Stomach (tissue), 9 donors: ENCODE results near the gene RELA. TPM values are rescaled to one million over a fixed set of nuclear protein-coding genes. Genes with fewer than 3 reads are reported as not detected.

Experiments used
- DNase-seq, 2 donors: peaks; one replicate each; pipeline versions ENCODE4 v3.0.0 to v3.0.0-alpha.2; 2013 to 2019
- H3K27ac ChIP-seq, 5 donors: fragments of 200-600 bp in 4 of 5; sonication (generic) in 4 of 5; one replicate each; pipeline ENCODE4 v1.5.1; 2013 to 2019; ENCODE audit warnings: mild to moderate bottlenecking in 1 of 5, moderate library complexity in 1 of 5
- H3K27me3 ChIP-seq, 3 donors: fragments of 200-600 bp; sonication (generic); one replicate each; pipeline ENCODE4 v1.5.1; 2017 to 2019; ENCODE audit warnings: mixed run types in 1 of 3
- H3K36me3 ChIP-seq, 4 donors: fragments of 200-600 bp; sonication (generic); 1 replicate in 3 of 4; 2 replicates in 1 of 4; pipeline ENCODE4 v1.5.1; 2016 to 2019
- H3K4me1 ChIP-seq, 4 donors: fragments of 200-600 bp; sonication (generic); one replicate each; pipeline ENCODE4 v1.5.1; 2016 to 2019
- H3K4me3 ChIP-seq, 4 donors: fragments of 200-600 bp; sonication (generic) in 3 of 4; one replicate each; pipeline ENCODE4 v1.5.1; 2016 to 2019; ENCODE audit warnings: mild to moderate bottlenecking in 1 of 4
- H3K9me3 ChIP-seq, 4 donors: fragments of 200-600 bp; sonication (generic); one replicate each; pipeline ENCODE4 v1.5.1; 2016 to 2019
- EP300 ChIP-seq: sonication (generic); formaldehyde crosslinking; IDR thresholded peaks from one replicate; pipeline ENCODE4 v1.6.1; 2017; ENCODE audit warnings: antibody characterized with exemption
- POLR2A ChIP-seq, 4 donors: fragments of 450-650 bp; IDR thresholded peaks; one replicate each; pipeline ENCODE4 v1.6.1; 2016; ENCODE audit warnings: antibody characterized with exemption in 4 of 4, control low read depth in 2 of 4, mild to moderate bottlenecking in 1 of 4, moderate library complexity in 1 of 4
- POLR2AphosphoS5 ChIP-seq, 3 donors: sonication (generic); formaldehyde crosslinking; IDR thresholded peaks; one replicate each; pipeline ENCODE4 v1.6.1; 2016; ENCODE audit warnings: antibody characterized with exemption in 3 of 3
- WGBS, 5 donors: extraction: QIAGEN DNeasy Blood & Tissue Kit in 3 of 5; methylation state at CpG; one replicate each; pipeline versions ENCODE4 v1.1.5 to v1.1.7; 2013 to 2018; 5-methylcytosine and 5-hydroxymethylcytosine counted together
- intact Hi-C: fragments of 100-400 bp; cut with DNase I; formaldehyde crosslinking; loops from one replicate; pipeline ENCODE4 v1.15.1; 2023; ENCODE audit warnings: low total_unique reads
- polyA plus RNA-seq, 3 donors: library from polyadenylated mRNA; stranded (reverse); fragments of 200-250 nt; gene quantifications; one replicate each; pipeline ENCODE4 v1.2.3, GENCODE V29; 2013
- total RNA-seq, 5 donors: library from RNA; depleted of rRNA; stranded (reverse); fragments of >200 nt; gene quantifications; one replicate each; pipeline versions ENCODE4 v1.1.0 to v1.2.3, GENCODE V29; 2014 to 2016
- TF ChIP-seq, protein P1 (sequence below), 7 experiments: fragments of 450-650 bp in 4 of 7; fragments of 200-600 bp in 3 of 7; sonication (generic) in 3 of 7; IDR thresholded peaks; one replicate each; pipeline ENCODE4 v1.5.1; 2016 to 2019; ENCODE audit warnings: antibody characterized with exemption in 7 of 7, control low read depth in 2 of 7, mild to moderate bottlenecking in 1 of 7
- donor health status: healthy with polysubstance abuse.
- donor health status: Bipolar disorder and iron deficiency.
- donor health status: healthy.

RELA gene
- total and polyA plus RNA-seq, 8 donors: 27.4 to 68.8 (median 46.6) TPM

DNA sequence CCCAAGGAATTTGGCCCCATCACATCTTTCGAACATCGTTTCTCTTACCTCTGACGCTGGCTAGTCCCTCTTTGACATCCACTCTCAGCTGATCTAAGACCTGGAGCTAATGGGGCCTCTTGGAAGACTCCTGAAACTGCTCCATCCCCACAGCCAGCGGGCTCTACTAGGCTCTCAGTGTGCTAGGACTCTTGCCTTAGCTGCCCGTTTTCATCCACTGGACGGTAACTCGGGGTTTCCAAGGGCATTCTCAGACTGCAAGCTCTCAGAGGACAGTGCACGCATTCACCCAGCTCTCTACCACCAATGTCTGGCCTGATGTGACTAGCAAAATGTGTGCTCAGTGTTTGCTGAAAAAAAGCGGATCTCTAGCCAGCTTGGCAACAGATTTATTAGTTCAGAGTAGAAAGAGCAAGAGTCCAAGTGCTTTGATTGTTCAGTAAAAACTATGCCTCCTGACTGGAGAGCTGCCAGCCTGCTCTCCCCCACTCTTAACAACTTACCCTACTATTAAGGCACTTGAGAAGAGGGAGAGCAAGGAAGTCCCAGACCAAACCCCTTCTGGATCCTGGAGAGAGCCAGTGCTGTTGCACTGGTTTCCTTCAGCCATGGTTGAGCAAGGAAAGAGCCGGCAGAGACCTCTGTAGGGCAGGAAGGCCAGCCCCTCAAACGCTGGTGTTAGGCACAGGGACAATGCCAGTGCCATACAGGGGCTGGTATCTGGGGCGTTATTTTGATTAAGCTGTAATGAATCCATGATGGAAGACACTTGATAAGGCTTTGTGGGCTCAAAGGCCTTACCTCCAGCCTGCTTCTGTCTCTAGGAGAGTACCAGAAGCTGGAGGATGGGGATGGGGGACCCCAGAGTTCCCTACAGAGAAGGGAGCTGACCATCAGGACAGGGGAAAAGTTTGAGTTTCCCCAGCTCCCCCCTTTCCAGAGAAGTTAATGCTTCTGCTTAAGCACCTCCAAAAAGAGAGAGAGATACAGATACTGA, 9.2 kb downstream of the RELA start:
- WGBS, 5 donors: 16 to 31% (median 23%) methylated on average over 12 of the region's 12 CpGs
- peaks cover 63 to 80% (median 72%) of the 10 kb centered on the region in 4 donors for H3K36me3 ChIP-seq
- peak overlapping the region; percentile 91 to 99 (median 94) for H3K27ac ChIP-seq
- TF ChIP-seq POLR2AphosphoS5 (IDR thresholded peaks at IDR 0.05) (peak in 1 of 3 donors; percentile 21), POLR2A (IDR thresholded peaks at IDR 0.05) (no peak)
- TF ChIP-seq, protein P1, sequence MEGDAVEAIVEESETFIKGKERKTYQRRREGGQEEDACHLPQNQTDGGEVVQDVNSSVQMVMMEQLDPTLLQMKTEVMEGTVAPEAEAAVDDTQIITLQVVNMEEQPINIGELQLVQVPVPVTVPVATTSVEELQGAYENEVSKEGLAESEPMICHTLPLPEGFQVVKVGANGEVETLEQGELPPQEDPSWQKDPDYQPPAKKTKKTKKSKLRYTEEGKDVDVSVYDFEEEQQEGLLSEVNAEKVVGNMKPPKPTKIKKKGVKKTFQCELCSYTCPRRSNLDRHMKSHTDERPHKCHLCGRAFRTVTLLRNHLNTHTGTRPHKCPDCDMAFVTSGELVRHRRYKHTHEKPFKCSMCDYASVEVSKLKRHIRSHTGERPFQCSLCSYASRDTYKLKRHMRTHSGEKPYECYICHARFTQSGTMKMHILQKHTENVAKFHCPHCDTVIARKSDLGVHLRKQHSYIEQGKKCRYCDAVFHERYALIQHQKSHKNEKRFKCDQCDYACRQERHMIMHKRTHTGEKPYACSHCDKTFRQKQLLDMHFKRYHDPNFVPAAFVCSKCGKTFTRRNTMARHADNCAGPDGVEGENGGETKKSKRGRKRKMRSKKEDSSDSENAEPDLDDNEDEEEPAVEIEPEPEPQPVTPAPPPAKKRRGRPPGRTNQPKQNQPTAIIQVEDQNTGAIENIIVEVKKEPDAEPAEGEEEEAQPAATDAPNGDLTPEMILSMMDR (IDR thresholded peaks at IDR 0.05): no peak
- no peaks in the 10 kb centered on the region for H3K9me3 ChIP-seq
- intact Hi-C loops: no loop called here
- peak overlapping the region; percentile 35 to 51 (median 47) for H3K4me3 ChIP-seq
- H3K27me3 ChIP-seq: no peaks in the 10 kb centered on the region
- peaks cover 44 to 82% (median 65%) of the 10 kb centered on the region in 4 donors for H3K4me1 ChIP-seq
- peak; percentile 61 to 77 for DNase-seq

DNA sequence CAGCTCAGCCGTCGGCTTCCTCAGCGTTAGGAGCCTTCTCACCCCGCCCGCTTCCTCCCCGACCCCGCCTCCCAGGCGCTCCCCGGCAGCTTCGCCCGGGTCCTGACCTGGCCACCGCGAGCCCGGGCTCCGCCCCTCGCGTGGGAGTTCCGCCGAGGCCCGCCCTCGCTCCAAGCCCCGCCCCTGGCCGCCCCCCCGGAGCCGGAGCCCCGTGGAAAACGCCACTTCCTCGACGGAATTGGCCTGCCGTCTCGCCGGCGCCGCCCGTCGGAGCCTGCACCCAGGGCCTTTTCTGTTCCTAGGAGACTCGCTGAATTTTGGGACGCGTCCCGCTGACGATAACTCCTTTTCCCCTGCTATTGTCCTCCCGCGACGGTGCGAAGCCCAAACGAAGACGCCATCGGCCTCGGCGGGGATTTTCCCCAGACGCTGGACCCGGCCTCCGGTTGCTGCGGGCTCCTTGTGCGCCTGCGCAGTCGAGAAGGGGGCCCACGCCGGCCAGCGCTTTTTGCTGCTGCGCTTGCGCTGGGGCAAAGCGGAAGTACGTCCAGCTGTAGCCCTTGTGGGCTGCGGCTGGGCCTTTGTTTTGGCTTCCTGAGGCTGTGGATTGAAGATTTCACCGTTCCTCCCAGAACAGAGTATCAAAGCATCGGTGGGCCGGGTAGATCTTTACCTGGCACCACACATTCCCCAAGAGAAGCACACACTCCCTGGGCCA, 10.0 kb downstream of the RELA start:
- intact Hi-C loops: no loop called here
- Histone ChIP-seq H3K36me3 (peaks cover 54 to 80% (median 68%) of the 10 kb centered on the region in 4 donors), H3K4me1 (peaks cover 44 to 86% (median 69%) of the 10 kb centered on the region in 4 donors), H3K4me3 (peak overlapping the region; percentile 35 to 51 (median 47)), H3K9me3 (no peaks in the 10 kb centered on the region), H3K27me3 (no peaks in the 10 kb centered on the region), H3K27ac (peak overlapping the region; percentile 91 to 99 (median 94))
- peak; percentile 95 to 98 for DNase-seq
- 0 to 1% (median 1%) methylated on average over 30 to 68 of the region's 68 CpGs for WGBS, 5 donors
- TF ChIP-seq POLR2AphosphoS5 (IDR thresholded peaks at IDR 0.05) (peak; percentile 85 to 92 (median 86)), POLR2A (IDR thresholded peaks at IDR 0.05) (peak in 1 of 4 donors; percentile 48), EP300 (no peak)
- TF ChIP-seq, protein P1 (IDR thresholded peaks at IDR 0.05): peak in 1 of 7 experiments; percentile 10

DNA sequence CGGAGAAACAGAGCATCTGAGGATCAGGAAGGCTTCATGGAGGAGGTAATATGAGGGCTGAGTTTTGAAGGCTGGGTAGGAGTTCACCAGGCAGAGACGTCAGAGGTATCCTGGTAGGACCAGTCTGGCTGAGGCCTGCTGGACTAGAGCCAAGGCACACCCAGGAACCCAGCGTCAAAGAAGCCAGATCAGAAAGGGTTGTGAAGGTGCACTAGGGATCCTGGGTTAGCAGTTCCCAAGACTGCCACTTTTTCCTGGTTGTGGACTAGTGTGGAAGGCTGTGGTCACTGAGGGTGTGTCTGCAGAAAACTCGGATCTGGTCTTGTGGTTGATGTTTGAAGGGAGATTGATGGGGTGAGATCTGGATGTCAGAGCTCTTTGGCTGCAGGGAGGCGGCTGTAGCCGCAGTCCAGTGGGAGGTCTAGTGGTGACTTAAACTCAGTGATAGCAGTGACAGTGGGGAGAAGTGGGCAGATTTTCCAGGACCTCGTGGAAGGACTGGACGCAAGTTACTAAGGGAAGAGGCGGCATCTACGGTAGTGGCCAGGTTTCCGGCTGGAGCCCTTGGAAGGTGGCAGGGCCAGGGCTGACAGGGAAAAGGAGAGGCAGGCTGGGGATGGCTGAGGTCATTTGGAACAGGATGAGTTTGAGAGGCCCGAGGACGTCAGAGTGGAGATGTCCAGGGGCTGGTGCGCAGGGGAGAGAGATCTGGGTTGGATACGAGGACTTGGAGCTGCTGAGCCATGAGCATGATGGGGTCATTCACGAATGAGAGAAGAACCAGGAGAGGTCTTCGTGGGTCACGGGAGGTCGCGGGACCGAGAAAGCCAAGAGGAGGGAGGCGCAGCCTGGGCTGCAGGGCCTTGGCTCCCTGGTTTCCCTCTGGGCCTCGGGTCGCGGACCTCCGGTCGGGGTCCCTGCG, 10.9 kb downstream of the RELA start:
- 9 to 17% (median 15%) methylated on average over 22 to 28 of the region's 28 CpGs for WGBS, 5 donors
- H3K4me1 ChIP-seq: peaks cover 44 to 91% (median 75%) of the 10 kb centered on the region in 4 donors
- H3K27ac ChIP-seq: peak overlapping the region; percentile 91 to 99 (median 94)
- peak overlapping the region; percentile 35 to 51 (median 47) for H3K4me3 ChIP-seq
- H3K9me3 ChIP-seq: no peaks in the 10 kb centered on the region
- H3K27me3 ChIP-seq: no peaks in the 10 kb centered on the region
- TF ChIP-seq POLR2AphosphoS5 (IDR thresholded peaks at IDR 0.05) (peak in 2 of 3 donors; percentile 41 to 46), POLR2A (IDR thresholded peaks at IDR 0.05) (no peak)
- intact Hi-C loops: no loop called here
- H3K36me3 ChIP-seq: peaks cover 46 to 80% (median 68%) of the 10 kb centered on the region in 4 donors
- peak; percentile 86 to 89 for DNase-seq

DNA sequence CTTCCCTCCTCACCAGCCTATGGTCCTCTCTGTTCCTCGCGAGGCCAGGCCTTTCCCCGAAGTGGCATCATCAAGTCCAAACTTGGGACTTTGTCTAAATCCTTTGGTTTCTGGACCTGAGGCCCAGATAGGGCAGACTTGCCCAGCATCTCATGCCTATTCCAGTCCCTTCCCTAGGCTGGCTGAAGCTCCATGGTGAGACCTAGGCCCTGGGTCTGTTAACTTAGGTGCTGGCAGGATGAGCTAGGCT, 11.5 kb downstream of the RELA start:
- Histone ChIP-seq H3K27me3 (no peaks in the 10 kb centered on the region), H3K9me3 (no peaks in the 10 kb centered on the region), H3K27ac (peak overlapping the region; percentile 91 to 99 (median 94)), H3K4me3 (peak overlapping the region in 1 of 4 donors; percentile 49), H3K4me1 (peaks cover 44 to 92% (median 77%) of the 10 kb centered on the region in 4 donors), H3K36me3 (peaks cover 40 to 79% (median 68%) of the 10 kb centered on the region in 4 donors)
- WGBS, 5 donors: 88 to 97% (median 89%) methylated on average over 3 of the region's 3 CpGs
- intact Hi-C loops: no loop called here
- TF ChIP-seq EP300 (no peak), POLR2A (IDR thresholded peaks at IDR 0.05) (no peak), POLR2AphosphoS5 (IDR thresholded peaks at IDR 0.05) (no peak)
- TF ChIP-seq, protein P1 (IDR thresholded peaks at IDR 0.05): no peak
- DNase-seq: no peak
